GM19452 (cell line): Measurements from ENCODE around the gene DISC1.

Experiments
- ATAC-seq: cut with Tn5 transposase; IDR thresholded peaks from one replicate; pipeline ENCODE4 v1.9.1; 2021; ENCODE audit not compliant: unreplicated experiment

The DISC1 gene

DNA sequence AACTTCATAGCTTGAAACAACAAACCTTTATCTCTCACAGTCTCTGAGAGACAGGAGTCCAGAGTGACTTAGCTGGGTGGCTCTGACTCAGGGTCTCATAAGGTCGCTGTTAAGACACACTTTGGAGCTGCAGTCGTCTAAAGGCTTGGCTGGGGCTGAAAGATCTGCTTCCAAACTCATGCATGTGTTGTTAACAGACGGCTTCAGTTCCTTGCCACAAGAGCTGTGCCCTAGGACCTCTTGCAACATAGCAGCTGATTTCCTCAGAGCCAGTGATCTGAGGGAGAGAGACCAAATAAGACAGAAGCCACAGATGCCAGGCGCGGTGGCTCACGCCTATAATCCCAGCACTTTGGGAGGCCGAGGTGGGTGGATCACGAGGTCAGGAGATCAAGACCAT, 176.8 kb downstream of the DISC1 start:
- no peak for ATAC-seq

DNA sequence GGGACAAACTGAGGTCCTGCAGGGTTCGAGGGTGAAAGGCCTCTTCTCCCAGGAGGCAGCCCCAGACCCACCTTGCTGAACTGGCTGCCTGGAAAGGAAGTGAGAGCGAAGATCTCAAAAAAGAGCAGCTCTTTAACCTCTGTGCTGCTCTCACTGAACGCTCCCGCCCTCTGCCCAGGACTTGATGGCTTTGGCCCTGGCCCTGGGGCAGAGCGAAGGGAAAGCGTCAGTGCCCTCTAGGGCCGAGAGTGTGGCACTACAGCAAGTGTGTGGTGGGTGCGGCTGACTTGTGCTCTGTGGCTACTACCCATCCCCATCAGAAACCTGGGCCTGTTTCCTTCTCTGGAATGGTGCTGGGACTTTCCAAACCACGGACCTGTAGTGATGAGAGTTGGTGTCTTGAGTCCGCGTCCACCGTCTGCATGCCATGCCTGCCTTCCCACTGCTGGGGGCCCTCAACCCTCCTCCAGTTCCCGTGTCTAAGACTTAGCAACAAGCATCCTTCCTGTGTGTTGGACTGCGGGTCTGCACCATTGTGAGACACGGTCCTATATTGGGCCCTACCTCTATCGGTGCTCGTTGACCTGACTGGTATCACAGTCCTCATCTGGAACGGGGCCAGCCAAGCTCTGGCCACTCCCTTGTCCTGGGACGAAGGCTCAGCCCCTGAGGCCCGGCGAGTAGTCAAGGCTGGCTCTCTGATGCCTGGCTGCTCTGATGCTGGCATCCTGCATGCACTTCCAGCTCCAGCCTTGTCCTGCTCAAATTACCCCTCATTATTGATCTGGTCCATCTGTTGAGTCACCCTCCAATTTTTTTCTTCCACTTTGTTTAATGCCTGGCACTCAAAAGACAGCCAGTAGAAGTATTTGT, 180.3 kb downstream of the DISC1 start:
- ATAC-seq, result no peak

DNA sequence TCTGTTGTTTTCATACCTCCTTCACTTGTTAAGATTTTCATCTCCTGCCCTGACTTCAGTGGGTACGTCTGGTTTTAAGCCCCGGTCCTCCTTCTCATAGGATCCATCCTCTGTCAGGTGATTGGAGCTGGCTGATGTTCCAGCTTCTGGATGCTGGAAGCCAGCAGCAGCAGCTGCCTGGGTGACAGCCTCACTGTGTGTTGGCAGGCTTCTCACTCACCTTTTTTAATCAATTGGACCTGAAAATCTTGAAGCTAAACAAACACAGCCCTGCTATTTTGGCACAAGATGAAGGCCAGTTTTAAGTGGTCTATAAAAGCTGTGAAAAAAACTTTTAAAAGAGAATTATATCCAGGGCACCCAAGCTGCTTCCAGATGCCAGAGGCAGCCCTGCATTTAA, 181.0 kb downstream of the DISC1 start:
- ATAC-seq, result no peak

DNA sequence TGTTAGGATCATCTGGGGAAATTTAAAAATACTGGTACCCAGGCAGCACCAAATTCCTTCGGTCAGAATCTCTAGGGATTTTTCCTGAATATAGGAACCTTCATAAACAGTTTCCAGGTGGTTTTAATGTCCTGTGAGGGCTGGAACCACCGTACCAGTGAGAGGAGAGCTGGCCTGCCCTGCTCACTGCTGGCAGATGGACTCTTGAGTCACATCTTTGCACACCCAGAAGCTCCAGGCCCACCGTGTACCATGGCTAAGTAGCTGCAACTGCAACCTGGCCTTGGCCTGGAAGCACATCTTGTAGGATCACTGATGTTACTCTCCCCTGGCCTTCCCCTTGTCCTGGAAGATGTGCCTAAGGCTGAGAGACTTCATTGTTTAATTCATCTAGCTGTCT, 181.5 kb downstream of the DISC1 start:
- ATAC-seq, result no peak

DNA sequence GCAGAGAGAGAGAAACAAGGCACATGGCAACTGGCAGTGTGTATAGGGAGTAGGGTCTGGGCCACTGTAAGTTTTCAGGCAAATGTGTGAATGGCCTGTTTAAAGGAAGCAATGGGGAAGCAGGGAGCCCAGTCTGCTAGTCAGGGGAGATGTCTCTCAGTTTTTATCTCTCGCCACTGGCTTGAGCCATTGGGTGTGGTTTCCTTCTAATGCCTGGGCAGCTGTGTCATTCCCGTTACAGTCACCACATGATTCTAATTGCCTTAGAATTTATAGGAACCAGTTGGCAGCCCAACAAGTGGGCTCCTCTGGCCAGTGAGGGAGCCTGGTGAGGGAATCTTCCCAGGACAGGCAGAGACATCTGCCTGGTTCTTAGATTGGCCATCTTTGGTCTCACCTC, 182.4 kb downstream of the DISC1 start:
- ATAC-seq, result no peak

DNA sequence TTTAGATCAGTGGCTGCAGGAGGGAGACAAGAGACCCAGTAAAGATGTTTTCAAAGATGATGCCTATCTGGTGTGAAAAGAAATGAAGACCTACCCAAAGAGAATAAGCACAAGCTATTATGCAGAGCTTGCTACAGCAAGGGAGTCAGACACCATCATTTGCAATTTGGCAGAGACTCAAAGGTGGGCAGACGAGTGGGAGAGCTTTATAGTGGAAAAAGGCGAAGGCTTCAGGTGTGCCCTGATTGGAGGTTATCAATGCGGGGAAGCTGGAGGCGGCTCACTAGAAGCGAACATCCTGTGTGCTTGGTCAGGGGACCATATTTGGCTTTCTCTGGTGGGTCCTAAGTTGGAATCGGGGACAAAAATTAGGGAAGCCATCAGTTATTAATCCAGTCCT, 183.8 kb downstream of the DISC1 start:
- ATAC-seq, result no peak

DNA sequence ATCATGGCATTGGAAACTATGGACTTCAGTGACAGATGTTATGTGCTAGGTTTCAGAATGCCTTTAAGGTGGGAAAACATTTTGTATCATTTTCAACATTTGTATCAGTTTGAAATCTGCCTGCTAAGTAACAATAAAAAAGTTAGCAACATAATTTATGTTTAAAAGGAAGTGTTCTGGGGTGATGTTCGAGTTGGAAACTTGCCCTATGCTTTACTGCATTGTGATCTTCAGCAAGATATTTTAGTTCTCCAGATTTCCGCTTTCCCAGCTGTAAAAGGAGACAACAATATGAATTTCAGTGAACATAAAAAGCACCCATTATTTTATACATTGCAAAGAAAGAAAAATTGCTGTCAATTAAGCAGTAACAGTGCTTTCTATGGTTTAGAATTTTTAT, 187.4 kb downstream of the DISC1 start:
- ATAC-seq, result no peak

DNA sequence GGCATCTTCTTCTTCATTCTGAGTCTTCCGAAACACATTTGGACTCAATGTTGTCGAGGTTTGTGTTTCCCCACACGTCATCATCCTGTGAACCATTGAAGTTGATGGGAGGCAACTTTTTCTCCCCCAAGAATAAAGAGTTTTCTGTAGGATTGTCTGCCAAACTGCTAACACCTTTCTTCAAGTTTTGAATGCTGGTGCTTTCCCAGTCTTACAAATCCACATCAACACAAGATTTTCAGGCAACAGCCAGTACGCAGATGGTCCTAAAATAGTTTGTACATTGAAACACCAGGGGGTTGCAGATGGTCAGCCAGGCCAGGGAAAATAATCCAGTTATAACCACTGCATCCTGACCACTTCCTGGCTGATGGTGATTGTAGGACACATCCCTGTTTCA, 187.9 kb downstream of the DISC1 start:
- ATAC-seq, result no peak

DNA sequence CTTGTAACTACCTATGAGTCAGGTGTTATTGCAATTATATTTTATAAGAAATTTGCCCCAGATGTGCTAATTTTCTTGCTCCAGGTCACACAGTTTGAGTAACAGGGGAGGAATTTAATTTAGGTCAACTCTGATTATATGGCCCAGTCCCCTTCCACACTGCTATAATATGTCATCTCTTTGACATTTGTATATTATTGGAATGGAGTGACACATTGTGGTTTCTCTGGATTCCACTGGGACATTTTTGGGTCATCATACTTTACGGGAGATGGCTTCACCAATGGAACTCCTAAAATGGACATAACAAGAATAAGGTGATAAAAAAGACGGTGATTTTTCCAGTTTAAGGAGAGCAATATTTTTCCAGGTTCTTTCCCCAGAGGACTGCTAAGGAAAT, 191.2 kb downstream of the DISC1 start:
- ATAC-seq, result no peak

DNA sequence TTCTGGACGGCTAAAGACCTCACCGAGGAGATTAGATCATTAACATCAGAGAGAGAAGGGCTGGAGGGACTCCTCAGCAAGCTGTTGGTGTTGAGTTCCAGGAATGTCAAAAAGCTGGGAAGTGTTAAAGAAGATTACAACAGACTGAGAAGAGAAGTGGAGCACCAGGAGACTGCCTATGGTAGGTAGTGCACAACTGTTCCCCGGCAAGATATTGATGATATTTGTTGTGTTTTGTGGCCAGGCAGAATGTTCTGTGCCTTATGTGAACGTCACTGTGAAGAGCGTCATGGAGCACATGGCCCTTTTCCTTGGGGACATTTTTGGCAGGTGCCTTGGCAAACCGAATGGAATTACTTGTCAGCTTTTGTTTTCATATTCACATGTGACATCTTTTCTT, 191.7 kb downstream of the DISC1 start:
- no peak for ATAC-seq

DNA sequence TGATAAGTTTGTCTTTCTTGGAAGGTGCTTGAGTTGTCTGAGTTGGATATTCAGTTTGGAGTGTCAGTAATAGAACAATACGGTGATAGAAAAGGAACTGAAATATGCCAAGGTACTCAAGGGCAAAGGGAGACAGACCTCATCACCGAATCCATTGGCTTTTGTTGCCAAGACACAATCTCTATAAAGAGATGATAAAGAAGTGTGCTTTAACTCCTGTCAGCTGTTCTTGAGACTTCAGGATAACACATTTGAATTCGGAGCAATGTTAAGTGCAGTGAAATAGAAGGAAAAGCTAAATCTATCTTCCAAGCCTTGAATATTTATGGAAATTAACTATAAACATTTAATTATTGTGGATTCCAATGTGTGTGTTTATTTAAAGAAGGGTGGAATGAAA, 194.7 kb downstream of the DISC1 start:
- no peak for ATAC-seq

DNA sequence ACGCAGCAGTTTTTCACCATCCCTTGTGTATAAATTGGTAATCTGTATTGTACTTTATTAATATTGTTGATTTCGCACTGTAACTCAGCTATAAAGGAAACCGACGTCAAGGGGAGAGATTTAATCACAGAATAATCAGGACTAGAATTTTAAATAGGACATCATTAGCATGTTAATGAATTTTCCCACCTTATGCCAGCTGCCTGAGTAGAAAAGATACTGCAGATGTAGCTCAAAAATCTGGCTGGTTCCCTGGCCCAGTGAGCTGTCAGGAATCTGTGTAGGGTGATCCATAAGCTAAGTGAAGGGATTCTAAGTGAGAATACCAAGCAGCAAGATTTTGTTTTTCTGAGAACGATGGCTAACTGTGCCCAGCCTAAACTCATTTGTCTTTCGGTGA, 195.5 kb downstream of the DISC1 start:
- no peak for ATAC-seq

DNA sequence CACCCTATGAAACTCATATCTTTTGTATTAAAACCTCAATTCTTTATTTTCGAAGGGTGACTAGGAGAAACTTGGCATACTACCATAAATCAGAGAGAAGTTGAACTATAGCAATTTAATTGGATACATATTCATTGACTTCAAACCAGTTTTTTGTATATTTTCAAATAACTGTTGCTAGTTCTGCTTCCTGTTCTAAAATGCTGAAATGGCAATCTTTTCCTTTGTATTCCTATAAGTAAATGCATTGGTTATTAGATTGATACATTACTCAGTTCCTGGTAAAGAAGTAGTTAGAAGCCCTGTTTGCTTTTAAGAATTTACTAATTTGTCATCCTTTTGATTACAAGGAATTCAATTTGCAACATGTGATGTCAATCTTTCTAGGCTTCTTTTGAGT, 200.0 kb downstream of the DISC1 start:
- ATAC-seq, result no peak

DNA sequence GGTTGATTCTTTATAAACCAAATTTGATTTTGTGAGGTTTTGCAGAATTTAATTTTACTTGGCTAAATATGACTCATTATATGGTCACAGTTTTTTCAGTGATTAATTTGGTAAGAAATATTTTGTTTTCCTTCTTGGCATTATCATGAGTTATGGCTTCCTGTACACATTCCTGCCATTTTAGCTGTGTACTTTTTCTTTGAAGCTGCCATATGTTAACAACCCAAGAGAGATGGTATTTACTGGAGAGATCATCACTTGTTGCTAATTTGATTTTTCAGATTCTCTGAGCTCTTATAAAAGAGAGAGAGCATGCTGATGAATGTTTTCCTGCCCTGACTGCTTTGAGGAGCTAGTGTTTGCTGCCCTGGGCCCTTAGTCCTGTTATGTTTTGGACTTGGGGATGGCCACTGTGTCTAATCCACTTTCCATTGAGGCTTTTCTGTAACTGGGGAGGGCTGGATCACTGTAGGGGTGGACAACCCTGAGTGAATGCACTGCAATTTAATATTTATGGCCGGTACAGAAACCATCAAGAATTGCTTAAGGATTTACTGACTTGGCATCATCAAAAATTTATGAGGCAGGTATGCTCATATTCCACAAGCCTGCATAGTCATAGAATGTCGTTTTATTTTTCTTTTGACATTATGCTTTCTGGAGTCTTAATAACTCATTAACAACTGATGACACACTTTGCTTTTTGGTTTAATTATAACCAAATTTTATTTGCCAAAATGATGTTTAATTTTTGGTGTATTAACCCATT, 200.9 kb downstream of the DISC1 start:
- ATAC-seq, result no peak

DNA sequence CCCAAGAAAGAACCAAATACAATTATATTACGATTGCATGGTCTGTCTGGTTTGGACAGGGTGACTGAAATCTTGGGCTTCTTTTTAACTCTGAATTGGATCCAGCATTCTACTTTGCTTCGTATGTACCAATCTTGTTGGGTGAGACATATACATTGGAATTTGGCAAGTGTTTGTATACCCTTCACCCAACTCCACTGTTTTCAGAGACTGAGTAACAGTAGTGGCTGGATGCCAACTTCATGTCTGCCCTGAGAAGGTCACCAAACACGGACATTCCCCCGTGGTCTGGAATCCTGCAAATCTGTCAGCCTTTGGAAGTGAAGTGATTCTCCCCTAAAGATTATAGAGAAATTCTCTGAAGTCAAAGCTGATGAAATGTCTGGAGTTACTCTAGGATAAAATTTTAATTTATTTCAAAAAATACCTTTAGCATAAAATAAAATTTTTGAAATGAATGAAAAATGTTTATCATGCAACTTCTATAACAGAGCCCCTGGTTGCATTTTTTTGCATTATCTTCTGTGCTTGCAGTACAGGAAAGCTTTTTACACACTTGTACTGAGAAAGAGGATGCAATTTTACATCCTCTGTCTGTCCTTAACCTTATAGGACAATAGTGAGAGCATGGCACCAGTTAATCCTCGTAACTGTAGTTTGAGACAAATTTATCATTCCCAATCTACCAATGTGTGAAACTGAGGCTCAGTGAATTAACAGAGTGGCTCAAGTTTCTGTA, 201.8 kb downstream of the DISC1 start:
- no peak for ATAC-seq

DNA sequence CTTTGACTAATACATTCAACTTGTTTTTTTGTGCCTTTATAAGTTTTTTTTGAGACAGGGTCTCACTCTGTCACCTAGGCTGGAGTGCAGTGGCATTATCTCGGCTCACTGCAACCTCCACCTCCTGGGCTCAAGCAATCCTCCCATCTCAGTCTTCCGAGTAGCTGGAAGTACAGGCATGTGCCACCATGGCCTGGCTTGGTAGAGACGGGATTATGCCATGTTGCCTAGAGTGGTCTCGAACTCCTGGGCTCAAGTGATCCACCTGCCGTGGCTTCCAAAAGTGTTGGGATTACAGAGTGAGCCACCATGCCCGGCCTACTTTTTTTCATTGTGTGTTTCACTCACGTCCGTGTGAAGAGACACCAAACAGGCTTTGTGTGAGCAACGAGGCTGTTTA, 202.7 kb downstream of the DISC1 start:
- no peak for ATAC-seq

DNA sequence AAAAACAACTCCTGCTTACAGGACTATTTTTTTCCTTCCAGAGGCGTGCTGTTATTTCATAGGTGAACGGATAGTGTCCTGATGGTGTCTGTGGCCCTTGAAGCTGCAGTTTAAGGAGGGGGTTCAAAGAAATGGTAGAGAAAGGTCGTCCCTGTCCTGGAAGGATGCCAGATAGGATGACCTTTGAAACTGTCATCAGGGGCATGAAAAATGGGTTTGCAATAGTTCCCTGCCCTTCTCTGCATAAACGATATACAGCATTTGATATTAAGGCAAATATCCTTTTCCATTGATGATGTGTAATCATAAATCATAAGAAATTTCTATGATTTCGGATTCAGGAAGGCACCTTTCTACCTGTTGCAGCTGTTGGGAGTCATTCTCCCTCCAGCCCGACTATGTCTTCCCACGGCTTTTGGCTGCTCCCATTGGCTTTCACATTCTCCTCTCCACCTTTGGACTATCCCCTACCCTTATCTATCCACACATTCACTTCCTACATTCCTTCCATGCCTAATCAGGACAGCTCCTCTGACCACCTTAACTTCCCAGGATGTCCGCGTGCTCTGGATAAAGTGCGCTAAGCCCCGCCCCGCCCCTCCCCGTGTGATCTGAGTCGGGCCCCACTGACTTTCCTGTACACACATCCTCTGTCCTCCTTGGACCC, 209.8 kb downstream of the DISC1 start:
- ATAC-seq, result no peak

DNA sequence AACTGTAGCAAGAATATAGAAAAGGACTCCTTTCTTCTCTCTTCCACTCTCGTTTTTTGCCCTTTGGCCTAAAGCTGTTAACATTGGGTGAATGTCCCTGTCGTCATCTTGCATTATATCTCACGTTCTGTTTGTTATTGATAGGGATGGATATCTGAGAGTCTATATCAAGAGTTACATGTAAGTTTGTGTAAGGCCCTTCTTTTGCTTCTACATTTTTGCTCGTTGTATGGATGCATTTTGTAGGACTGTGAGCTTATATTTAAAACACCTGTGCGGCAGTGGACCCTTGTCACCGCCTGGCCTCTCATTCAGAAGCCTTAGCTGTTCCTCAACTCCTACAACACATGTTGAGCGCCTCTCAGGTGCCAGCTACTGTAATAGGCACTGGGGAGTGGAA, 211.9 kb downstream of the DISC1 start:
- no peak for ATAC-seq

DNA sequence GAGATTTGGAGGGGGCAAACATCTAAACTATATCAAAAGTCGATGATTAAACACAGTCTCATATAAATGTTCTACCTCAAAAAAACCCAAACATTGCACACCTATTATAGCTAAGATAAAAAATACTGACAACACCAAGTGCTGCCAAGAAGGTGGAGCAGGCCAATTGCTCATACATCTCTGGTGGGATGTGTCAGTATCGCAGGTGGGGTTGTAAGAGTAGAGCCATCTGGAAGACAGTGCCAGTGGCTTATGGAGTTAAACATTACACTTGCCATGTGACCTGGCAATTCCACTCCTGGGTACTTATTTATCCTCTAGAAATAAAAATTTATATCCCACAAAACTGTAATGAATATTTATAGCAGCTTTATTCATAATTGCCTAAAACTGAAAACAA, 213.4 kb downstream of the DISC1 start:
- no peak for ATAC-seq

DNA sequence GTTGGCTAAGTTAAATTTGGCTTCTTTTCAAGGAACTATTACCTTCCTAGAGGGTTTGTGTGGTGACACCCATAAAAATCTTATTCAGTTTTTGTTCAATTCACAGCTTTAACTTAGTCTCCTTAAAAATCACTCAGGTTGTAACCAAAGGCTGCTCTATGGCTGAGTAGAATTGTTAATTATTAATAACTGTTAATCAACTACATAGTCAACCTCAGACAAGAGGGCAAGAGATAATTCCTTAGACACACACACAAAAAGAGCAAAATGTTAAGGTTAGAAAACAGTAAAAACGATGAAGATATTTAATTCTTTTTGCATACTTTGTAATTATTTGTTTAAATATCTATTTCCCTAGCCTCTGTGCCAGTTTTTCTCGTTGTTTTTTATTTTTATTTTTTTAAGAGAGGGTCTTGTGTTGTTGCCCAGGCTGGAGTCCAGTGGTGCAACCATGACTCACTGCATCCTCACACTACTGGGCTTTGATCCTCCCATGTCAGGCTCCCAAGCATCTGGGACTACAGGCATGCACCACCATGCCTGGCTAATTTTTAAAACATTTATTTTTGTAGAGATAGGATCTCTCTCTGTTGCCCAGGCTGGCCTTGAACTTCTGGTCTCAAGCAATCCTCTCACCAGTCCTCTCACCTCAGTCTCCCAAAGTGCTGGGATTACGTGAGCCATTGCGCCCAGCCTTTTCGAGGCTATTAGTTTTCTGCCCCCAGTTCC, 215.2 kb downstream of the DISC1 start:
- no peak for ATAC-seq

DNA sequence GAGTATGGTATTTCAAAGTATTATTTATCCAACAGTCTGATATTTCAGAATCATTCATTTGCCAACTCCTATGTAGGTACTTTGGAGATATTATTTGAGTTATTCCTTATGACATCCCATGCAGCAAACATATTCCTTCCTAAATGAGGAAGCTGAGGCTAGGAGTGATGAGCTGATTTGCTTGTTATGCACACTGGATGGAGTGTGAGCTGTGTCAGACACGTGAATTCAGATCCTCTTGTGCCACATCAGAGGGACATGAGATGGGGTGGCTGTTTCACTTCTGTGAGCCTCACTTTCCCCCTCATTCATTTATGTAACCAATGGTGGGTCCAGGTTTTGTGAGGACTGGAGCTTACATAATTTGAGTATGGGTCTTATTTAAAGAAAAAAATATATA, 215.9 kb downstream of the DISC1 start:
- no peak for ATAC-seq
